Activated CD8-positive, alpha-beta T cell treated with anti-CD3 and anti-CD28 coated beads for 36 hours (primary cell): Measurements from ENCODE around the gene BAAT. TPM values are rescaled to one million over a fixed set of nuclear protein-coding genes. Genes with fewer than 3 reads are reported as not detected.

Source experiments
- ATAC-seq: fragments of 200-7000 bp; cut with Tn5 transposase; one replicate; pipeline ENCODE4 v1.10.0; 2021; ENCODE audit warnings: mild to moderate bottlenecking, moderate library complexity
- CTCF ChIA-PET: fragments of 350-600 bp; sonication (Branson Sonifier 250); formaldehyde crosslinking; loops from one replicate; lab custom pipeline; 2021; ENCODE audit warnings: antibody characterized with exemption; lab: Charles Lee
- POLR2A ChIA-PET: fragments of 350-600 bp; sonication (Branson Sonifier 250); formaldehyde crosslinking; loops from one replicate; lab custom pipeline; 2021; ENCODE audit warnings: antibody characterized with exemption; lab: Charles Lee
- DNase-seq: peaks from one replicate; pipeline ENCODE4 v3.0.0-alpha.2; 2020
- H3K27ac Mint-ChIP-seq: one replicate; pipeline ENCODE4 v1.8.0; 2021; ENCODE audit warnings: mild to moderate bottlenecking, mixed read lengths
- H3K27me3 Mint-ChIP-seq: one replicate; pipeline ENCODE4 v1.8.0; 2021; ENCODE audit warnings: mixed read lengths
- H3K36me3 Mint-ChIP-seq: one replicate; pipeline ENCODE4 v1.8.0; 2021; ENCODE audit warnings: low read depth, mixed read lengths
- H3K4me1 Mint-ChIP-seq: one replicate; pipeline ENCODE4 v1.8.0; 2021; ENCODE audit warnings: low read depth, mixed read lengths
- H3K4me3 Mint-ChIP-seq: one replicate; pipeline ENCODE4 v1.8.0; 2021; ENCODE audit warnings: mild to moderate bottlenecking, moderate library complexity, mixed read lengths
- H3K9me3 Mint-ChIP-seq: one replicate; pipeline ENCODE4 v1.8.0; 2021; ENCODE audit warnings: mixed read lengths
- intact Hi-C: fragments of 100-400 bp; cut with micrococcal nuclease; formaldehyde crosslinking; loops from one replicate; pipeline ENCODE4 v1.10.0; 2022
- total RNA-seq, 2 experiments: library from RNA; stranded (reverse); gene quantifications; one replicate each; pipeline ENCODE4 v1.2.3, GENCODE V29; 2021
- TF ChIP-seq, protein P1 (sequence below): fragments of 200-600 bp; IDR thresholded peaks from one replicate; pipeline ENCODE4 v1.8.0; 2022; ENCODE audit warnings: antibody characterized with exemption, mild to moderate bottlenecking

BAAT gene
- total RNA-seq, 2 experiments from 2014 or later: not detected

DNA sequence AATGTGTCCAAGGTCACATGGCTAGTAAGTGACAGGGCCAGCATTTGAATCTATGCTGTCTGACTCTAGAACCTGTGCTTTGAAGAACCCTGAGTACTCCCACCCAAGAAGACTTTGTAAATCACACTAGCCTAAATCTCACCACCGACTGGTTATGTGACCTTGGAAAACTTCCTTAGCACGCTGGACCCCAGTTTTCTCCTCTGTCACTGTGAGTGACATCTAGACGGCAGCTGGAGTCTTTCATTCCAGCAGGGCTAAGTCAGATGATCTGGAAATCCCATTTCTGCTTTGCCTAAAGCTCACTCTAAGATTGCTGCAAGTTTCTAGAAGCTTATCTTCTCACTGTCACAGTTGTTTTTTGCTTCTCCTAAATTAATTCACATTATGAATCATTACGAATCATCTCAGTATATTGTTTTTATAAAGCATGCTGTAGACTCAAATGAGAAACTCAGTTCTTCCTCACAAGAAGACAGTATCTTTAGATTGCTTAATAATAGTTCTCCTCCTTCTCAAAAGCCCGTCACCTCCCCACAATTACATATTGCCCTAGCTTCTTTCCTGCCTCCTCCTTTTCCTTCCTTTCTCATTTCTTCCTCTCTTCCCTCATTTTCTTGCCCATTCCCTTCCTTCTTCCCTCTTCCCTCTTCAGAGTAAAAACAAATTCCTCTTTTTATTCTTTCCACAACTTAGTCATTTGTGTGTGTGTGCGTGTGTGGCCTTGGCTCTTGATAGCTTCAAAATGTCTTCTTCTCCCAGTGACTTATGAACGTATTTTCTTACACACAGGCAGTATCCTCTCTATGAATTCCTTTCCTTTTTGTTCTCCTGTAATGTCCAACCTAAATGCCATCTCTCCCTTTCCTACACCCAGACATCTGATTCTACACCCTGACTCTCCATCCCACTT, 34.0 kb upstream of the BAAT start:
- H3K27ac Mint-ChIP-seq: no peak overlapping the region
- TF ChIP-seq, protein P1, sequence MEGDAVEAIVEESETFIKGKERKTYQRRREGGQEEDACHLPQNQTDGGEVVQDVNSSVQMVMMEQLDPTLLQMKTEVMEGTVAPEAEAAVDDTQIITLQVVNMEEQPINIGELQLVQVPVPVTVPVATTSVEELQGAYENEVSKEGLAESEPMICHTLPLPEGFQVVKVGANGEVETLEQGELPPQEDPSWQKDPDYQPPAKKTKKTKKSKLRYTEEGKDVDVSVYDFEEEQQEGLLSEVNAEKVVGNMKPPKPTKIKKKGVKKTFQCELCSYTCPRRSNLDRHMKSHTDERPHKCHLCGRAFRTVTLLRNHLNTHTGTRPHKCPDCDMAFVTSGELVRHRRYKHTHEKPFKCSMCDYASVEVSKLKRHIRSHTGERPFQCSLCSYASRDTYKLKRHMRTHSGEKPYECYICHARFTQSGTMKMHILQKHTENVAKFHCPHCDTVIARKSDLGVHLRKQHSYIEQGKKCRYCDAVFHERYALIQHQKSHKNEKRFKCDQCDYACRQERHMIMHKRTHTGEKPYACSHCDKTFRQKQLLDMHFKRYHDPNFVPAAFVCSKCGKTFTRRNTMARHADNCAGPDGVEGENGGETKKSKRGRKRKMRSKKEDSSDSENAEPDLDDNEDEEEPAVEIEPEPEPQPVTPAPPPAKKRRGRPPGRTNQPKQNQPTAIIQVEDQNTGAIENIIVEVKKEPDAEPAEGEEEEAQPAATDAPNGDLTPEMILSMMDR: no peak
- peaks cover 18% of the 10 kb centered on the region for H3K36me3 Mint-ChIP-seq
- peaks cover 34% of the 10 kb centered on the region for H3K9me3 Mint-ChIP-seq
- H3K27me3 Mint-ChIP-seq: no peaks in the 10 kb centered on the region
- no peaks in the 10 kb centered on the region for H3K4me1 Mint-ChIP-seq
- intact Hi-C loops: no loop called here
- POLR2A ChIA-PET: interaction anchor here (0.9 kb wide), 1 partner anchor 15 kb away, joined by 3 read pairs; no protein-coding TSS in a partner anchor
- DNase-seq (no peak), ATAC-seq (no peak)
- no peak overlapping the region for H3K4me3 Mint-ChIP-seq
- CTCF ChIA-PET: no interaction called here

DNA sequence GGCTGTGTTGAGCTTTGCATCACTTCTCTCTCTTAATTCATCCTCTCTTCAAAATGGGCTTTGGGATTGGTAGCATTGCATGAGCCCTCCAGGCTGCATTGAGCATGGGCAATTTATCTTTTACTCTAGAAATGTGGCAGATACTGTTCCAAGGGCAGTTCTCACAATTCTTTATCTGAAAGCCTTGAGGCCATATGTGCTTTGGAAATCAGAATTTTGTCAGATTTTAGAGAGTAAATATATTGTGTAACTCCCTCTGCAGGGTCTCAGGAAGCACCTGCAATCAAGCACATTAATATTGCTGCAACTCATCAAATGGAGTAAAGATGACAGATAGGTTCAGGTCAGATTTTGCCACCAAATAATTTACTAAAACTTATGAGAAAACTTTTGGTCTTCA, 33.2 kb upstream of the BAAT start:
- DNase-seq (no peak), ATAC-seq (no peak)
- ChIA-PET POLR2A (no interaction called here), CTCF (no interaction called here)
- no peak overlapping the region for H3K27ac Mint-ChIP-seq
- peaks cover 39% of the 10 kb centered on the region for H3K9me3 Mint-ChIP-seq
- H3K36me3 Mint-ChIP-seq: peaks cover 24% of the 10 kb centered on the region
- TF ChIP-seq, protein P1: no peak
- no peaks in the 10 kb centered on the region for H3K27me3 Mint-ChIP-seq
- intact Hi-C loops: no loop called here
- H3K4me3 Mint-ChIP-seq: no peak overlapping the region
- H3K4me1 Mint-ChIP-seq: no peaks in the 10 kb centered on the region

DNA sequence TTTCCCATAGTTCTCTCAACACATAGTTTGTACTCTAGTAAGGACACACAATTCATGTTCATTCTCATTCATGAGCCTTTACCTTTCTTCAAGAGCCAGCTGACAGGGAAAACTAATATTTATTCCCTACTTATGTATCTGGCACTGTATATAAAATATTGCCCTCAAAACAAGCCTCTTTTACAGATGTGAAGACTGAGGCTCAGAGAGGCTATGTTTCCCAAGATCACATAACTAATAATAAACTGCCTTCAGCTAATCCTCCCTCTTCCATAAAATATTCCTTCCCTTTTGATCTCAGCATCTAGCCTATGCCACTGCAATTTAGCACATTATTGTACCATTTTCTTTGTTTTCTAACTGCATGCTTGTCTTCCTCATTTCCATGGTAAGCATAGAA, 32.6 kb upstream of the BAAT start:
- DNase-seq (no peak), ATAC-seq (no peak)
- Mint-ChIP-seq H3K4me1 (no peaks in the 10 kb centered on the region), H3K36me3 (peaks cover 29% of the 10 kb centered on the region), H3K4me3 (no peak overlapping the region), H3K27ac (no peak overlapping the region), H3K27me3 (no peaks in the 10 kb centered on the region), H3K9me3 (peaks cover 44% of the 10 kb centered on the region)
- ChIA-PET CTCF (no interaction called here), POLR2A (no interaction called here)
- intact Hi-C loops: no loop called here
- TF ChIP-seq, protein P1: no peak

DNA sequence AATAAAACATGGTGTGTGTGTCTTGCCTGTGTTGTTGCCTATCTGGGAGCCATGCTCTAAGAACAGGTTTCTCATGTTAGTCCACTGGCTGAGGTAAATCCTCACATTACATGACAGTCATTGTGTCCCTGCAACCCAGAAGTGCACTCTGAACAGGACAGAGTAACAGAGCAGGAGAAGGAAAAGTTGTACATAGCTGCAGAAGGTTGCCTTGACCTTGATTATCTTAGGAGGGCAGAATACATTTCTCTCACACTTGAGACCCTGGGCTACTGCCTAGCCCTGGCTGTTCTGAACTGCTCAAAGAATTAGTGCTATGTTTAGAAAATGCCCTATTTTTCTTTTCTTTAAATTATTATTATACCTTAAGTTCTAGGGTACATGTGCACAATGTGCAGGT, 30.8 kb upstream of the BAAT start:
- Mint-ChIP-seq H3K9me3 (peaks cover 50% of the 10 kb centered on the region), H3K27ac (no peak overlapping the region), H3K27me3 (no peaks in the 10 kb centered on the region), H3K4me1 (no peaks in the 10 kb centered on the region), H3K4me3 (no peak overlapping the region), H3K36me3 (peaks cover 40% of the 10 kb centered on the region)
- TF ChIP-seq, protein P1: no peak
- DNase-seq: no peak
- no peak for ATAC-seq
- ChIA-PET POLR2A (no interaction called here), CTCF (no interaction called here)
- intact Hi-C loops: no loop called here

DNA sequence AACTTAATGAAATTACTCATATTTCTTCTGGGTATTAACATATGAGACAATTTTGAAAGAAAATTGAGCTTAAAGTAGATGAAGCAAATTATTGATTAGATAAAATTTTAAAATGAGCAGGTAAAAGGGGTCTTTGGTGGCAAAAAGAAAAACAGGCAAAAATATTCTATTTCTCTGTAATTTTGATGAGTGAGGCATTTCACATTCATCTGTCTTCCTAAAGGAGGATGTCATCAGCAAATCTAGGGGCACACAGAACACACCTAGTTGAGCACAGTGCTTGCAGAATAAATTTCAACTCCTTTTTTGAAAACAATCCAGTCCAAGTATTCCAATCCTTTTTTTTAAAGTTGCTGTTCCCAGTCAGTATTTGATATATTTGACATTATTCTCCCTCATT, 30.0 kb upstream of the BAAT start:
- Mint-ChIP-seq H3K27ac (no peak overlapping the region), H3K4me3 (no peak overlapping the region), H3K9me3 (peaks cover 54% of the 10 kb centered on the region), H3K4me1 (no peaks in the 10 kb centered on the region), H3K27me3 (no peaks in the 10 kb centered on the region), H3K36me3 (peaks cover 41% of the 10 kb centered on the region)
- intact Hi-C loops: no loop called here
- CTCF ChIA-PET: interaction anchor here (1.3 to 1.5 kb wide), 2 partner anchors 34 to 74 kb away, joined by 3 read pairs; no protein-coding TSS in a partner anchor
- DNase-seq (no peak), ATAC-seq (no peak)
- TF ChIP-seq, protein P1: no peak
- POLR2A ChIA-PET: no interaction called here
